GM12874 (cell line): ENCODE measurements around the gene SEMA3G.

Experiments
- TF ChIP-seq, protein P1 (sequence below): IDR thresholded peaks from 2 replicates; pipeline ENCODE4 v1.5.1; 2011; ENCODE audit warnings: low read depth, mild to moderate bottlenecking, control low read depth, low read length, moderate library complexity; ENCODE audit not compliant: insufficient read depth

Gene SEMA3G

GRCh38 chr3:52483081-52483480, 38.2 kb upstream of the SEMA3G start:
- TF ChIP-seq, protein P1, sequence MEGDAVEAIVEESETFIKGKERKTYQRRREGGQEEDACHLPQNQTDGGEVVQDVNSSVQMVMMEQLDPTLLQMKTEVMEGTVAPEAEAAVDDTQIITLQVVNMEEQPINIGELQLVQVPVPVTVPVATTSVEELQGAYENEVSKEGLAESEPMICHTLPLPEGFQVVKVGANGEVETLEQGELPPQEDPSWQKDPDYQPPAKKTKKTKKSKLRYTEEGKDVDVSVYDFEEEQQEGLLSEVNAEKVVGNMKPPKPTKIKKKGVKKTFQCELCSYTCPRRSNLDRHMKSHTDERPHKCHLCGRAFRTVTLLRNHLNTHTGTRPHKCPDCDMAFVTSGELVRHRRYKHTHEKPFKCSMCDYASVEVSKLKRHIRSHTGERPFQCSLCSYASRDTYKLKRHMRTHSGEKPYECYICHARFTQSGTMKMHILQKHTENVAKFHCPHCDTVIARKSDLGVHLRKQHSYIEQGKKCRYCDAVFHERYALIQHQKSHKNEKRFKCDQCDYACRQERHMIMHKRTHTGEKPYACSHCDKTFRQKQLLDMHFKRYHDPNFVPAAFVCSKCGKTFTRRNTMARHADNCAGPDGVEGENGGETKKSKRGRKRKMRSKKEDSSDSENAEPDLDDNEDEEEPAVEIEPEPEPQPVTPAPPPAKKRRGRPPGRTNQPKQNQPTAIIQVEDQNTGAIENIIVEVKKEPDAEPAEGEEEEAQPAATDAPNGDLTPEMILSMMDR = no peak

GRCh38 chr3:52481819-52482521, 37.1 kb upstream of the SEMA3G start:
- TF ChIP-seq, protein P1 = peak; percentile 63

- TF ChIP-seq, protein P1 = no peak
These were observed 36.1 kb upstream of the SEMA3G start for GRCh38 chr3:52480768-52481715.

- TF ChIP-seq, protein P1 = no peak
These were observed 35.1 kb upstream of the SEMA3G start for GRCh38 chr3:52479877-52480575.

GRCh38 chr3:52479037-52479876, 34.4 kb upstream of the SEMA3G start:
- TF ChIP-seq, protein P1 = no peak

DNA sequence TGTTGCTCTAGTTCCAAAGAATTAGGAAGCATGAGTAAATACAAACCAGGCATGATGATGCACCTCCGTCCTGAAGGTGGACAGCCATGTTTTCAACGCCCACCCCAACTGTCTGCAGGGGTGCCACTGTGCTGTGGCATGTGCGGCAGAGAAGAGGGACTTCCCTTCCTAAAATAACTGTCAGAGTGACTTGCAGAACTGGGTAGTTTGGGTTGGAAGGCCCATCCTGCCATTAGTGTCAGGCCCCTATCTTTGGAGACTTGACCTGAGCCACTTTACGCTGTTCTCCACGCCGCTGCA, 32.8 kb upstream of the SEMA3G start:
- TF ChIP-seq, protein P1 = no peak
